ENCODE data around the gene FREM2.
A peak's percentile ranks its signal among the peaks of the same experiment; 100 is the strongest.

FREM2 gene

DNA sequence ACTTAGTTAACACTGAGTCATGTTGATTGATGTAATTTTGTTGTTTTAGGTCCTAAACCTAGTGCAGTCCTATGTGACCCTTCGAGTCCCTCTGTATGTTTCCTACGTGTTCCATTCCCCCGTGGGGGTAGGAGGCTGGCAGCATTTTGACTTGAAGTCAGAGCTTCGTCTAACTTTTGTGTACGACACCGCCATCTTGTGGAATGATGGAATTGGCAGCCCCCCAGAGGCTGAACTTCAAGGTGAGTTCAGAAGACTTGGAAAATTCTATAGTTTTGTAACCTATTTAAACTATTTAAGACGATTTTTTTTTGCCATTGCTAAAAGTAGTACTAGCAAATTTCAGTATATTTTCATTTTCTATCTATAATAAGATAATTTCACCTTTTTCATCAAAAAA lies 185.8 kb downstream of the FREM2 start:
- ChIA-PET CTCF (interaction anchor here (0.8 kb wide), 1 partner anchor 11 kb away, joined by 3 read pairs; no protein-coding TSS in a partner anchor), POLR2A (no interaction called here)
- TF ChIP-seq, protein P1, sequence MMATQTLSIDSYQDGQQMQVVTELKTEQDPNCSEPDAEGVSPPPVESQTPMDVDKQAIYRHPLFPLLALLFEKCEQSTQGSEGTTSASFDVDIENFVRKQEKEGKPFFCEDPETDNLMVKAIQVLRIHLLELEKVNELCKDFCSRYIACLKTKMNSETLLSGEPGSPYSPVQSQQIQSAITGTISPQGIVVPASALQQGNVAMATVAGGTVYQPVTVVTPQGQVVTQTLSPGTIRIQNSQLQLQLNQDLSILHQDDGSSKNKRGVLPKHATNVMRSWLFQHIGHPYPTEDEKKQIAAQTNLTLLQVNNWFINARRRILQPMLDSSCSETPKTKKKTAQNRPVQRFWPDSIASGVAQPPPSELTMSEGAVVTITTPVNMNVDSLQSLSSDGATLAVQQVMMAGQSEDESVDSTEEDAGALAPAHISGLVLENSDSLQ (IDR thresholded peaks at IDR 0.05) = no peak
- no peak for TF ChIP-seq ELF4 (IDR thresholded peaks at IDR 0.05)
- TF ChIP-seq LEF1 (IDR thresholded peaks at IDR 0.05; ENCODE audit: borderline replicate concordance) = no peak
- TF ChIP-seq L3MBTL2 (conservative IDR thresholded peaks at IDR 0.05) = no peak
- no peak for TF ChIP-seq FOXK2 (IDR thresholded peaks at IDR 0.05)
- no peak for TF ChIP-seq BHLHE40 (IDR thresholded peaks at IDR 0.05; ENCODE audit: borderline replicate concordance)
- no peak for TF ChIP-seq ZNF384 (IDR thresholded peaks at IDR 0.05)
- DNase-seq (ENCODE audit: extremely low spot score) = peak; percentile 48

DNA sequence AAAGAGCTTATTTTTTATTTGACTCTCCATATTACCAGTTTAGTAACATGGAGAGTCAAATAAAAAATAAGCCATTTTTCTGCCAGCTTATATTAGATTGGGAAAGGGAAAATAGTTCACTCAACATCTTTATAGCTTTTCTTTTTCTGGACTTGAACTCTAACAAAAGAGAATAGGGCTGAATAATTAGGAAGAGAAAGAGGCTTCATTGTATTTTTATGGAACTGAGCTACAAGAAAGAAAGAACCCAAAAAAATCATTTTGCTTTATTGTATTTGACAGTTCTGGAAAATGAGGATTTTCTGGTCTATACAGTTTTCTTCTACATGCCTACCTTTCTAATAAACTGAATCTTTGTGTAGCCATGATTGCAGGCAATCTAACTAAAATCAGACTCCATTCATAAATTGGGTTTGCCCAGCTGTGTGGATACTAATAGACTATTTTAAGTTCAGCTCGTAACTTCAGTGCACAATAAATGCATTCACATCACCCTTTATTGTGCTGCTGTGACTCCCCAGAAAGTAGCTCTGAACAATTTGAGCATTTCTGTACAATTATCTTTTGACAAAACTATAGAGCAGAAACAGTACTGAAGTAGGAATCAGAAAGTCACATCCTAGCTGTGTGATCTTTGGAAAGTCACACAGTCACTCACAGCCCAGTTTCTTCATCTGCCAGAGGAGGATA lies 188.5 kb downstream of the FREM2 start:
- no peak for DNase-seq (ENCODE audit: extremely low spot score)
- ChIA-PET POLR2A (no interaction called here), CTCF (interaction anchor here (0.8 kb wide), 1 partner anchor 41 kb away, joined by 3 read pairs; no protein-coding TSS in a partner anchor)
- TF ChIP-seq BHLHE40 (IDR thresholded peaks at IDR 0.05; ENCODE audit: borderline replicate concordance) (no peak), HDGF (IDR thresholded peaks at IDR 0.05; ENCODE audit: borderline replicate concordance) (no peak), SP1 (IDR thresholded peaks at IDR 0.05) (no peak), NFRKB (IDR thresholded peaks at IDR 0.05) (no peak), FOXK2 (IDR thresholded peaks at IDR 0.05) (no peak), FOXM1 (IDR thresholded peaks at IDR 0.05; ENCODE audit: borderline replicate concordance) (no peak), ARNT (IDR thresholded peaks at IDR 0.05) (no peak), FOXA1 (IDR thresholded peaks at IDR 0.05) (no peak), LEF1 (IDR thresholded peaks at IDR 0.05; ENCODE audit: borderline replicate concordance) (no peak), SUZ12 (IDR thresholded peaks at IDR 0.05) (no peak)

DNA sequence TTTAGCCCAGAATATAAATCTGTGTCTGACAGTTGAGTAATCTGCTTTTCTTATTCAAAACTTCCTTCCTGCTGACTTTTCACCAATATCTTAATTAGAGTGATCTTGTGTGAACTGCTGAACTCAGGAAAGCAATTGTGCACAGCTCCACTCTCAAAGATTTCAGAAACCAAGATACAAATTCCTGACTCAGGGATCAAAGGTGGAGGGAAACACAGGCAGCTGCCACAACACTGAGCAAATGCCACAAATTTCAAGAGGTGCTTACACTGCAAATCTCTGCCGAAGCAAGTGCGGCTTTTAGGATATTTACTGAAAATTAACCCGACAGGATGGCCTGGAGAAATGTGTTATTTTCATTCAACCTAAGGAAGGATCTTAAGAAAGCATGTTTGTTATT lies 192.4 kb downstream of the FREM2 start:
- CTCF ChIA-PET = no interaction called here
- no peak for DNase-seq (ENCODE audit: extremely low spot score)
- POLR2A ChIA-PET = no interaction called here

DNA sequence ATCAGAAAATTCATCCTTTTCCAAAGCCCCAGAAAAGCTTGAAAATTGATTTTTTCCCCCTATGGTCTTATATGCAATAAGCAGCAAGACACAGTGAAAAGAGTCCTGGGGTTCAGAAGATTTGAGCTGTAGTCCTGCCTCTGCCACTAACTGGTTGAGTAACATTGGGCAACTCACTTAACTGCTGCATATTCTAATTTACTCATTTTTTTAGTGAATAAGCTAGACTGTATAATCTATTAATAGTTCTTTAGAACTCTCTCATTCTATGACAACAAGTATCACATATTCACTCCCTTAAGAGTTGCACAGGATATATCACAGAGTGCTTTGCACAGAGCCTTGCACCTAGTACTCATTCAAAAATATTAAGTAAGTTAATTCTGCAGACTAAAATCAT lies 192.9 kb downstream of the FREM2 start:
- ChIA-PET POLR2A (no interaction called here), CTCF (no interaction called here)
- DNase-seq (ENCODE audit: extremely low spot score) = no peak
- no peak for TF ChIP-seq SP1 (IDR thresholded peaks at IDR 0.05)
- TF ChIP-seq FOXM1 (IDR thresholded peaks at IDR 0.05; ENCODE audit: borderline replicate concordance) = no peak
- TF ChIP-seq, protein P1 (IDR thresholded peaks at IDR 0.05) = no peak
- no peak for TF ChIP-seq HDGF (IDR thresholded peaks at IDR 0.05; ENCODE audit: borderline replicate concordance)
- no peak for TF ChIP-seq ARNT (IDR thresholded peaks at IDR 0.05)
- no peak for TF ChIP-seq BHLHE40 (IDR thresholded peaks at IDR 0.05; ENCODE audit: borderline replicate concordance)
- no peak for TF ChIP-seq LEF1 (IDR thresholded peaks at IDR 0.05; ENCODE audit: borderline replicate concordance)
- TF ChIP-seq ZNF384 (IDR thresholded peaks at IDR 0.05) = no peak
- no peak for TF ChIP-seq ELF4 (IDR thresholded peaks at IDR 0.05)
- TF ChIP-seq L3MBTL2 (conservative IDR thresholded peaks at IDR 0.05) = no peak
- no peak for TF ChIP-seq SUZ12 (IDR thresholded peaks at IDR 0.05)
- TF ChIP-seq FOXA1 (IDR thresholded peaks at IDR 0.05) = no peak
- no peak for TF ChIP-seq TARDBP (IDR thresholded peaks at IDR 0.05)
- no peak for TF ChIP-seq FOXK2 (IDR thresholded peaks at IDR 0.05)
- no peak for TF ChIP-seq NFRKB (IDR thresholded peaks at IDR 0.05)
- no peak for TF ChIP-seq CTBP1 (IDR thresholded peaks at IDR 0.05; ENCODE audit: borderline replicate concordance)

More for the DNA sequence above, 192.4 kb downstream of the FREM2 start:
- no peak for TF ChIP-seq NFRKB (IDR thresholded peaks at IDR 0.05)
- TF ChIP-seq ELF4 (IDR thresholded peaks at IDR 0.05) = no peak
- TF ChIP-seq FOXA1 (IDR thresholded peaks at IDR 0.05) = no peak
- TF ChIP-seq LEF1 (IDR thresholded peaks at IDR 0.05; ENCODE audit: borderline replicate concordance) = no peak
- TF ChIP-seq TARDBP (IDR thresholded peaks at IDR 0.05) = no peak
- TF ChIP-seq ARNT (IDR thresholded peaks at IDR 0.05) = no peak
- no peak for TF ChIP-seq BHLHE40 (IDR thresholded peaks at IDR 0.05; ENCODE audit: borderline replicate concordance)
- TF ChIP-seq L3MBTL2 (conservative IDR thresholded peaks at IDR 0.05) = no peak
- TF ChIP-seq SP1 (IDR thresholded peaks at IDR 0.05) = no peak
- TF ChIP-seq ZNF384 (IDR thresholded peaks at IDR 0.05) = no peak
- no peak for TF ChIP-seq FOXM1 (IDR thresholded peaks at IDR 0.05; ENCODE audit: borderline replicate concordance)
- TF ChIP-seq FOXK2 (IDR thresholded peaks at IDR 0.05) = no peak
- TF ChIP-seq, protein P1 (IDR thresholded peaks at IDR 0.05) = no peak
- TF ChIP-seq SUZ12 (IDR thresholded peaks at IDR 0.05) = no peak
- TF ChIP-seq HDGF (IDR thresholded peaks at IDR 0.05; ENCODE audit: borderline replicate concordance) = no peak
- no peak for TF ChIP-seq CTBP1 (IDR thresholded peaks at IDR 0.05; ENCODE audit: borderline replicate concordance)

DNA sequence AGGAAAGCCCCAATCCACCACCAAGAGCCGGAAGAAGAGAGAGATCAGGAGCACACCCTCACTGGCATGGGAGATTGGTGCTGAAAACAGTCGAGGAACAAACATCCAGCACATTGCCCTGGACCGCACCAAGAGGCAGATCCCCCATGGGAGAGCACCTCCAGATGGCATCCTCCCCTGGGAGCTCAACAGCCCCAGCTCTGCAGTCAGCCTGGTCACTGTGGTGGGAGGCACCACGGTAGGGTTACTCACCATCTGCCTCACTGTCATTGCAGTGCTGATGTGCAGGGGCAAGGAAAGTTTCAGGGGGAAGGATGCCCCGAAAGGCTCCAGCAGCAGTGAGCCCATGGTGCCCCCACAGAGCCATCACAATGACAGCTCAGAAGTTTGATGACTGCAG lies 193.5 kb downstream of the FREM2 start:
- POLR2A ChIA-PET = no interaction called here
- no peak for TF ChIP-seq FOXA1 (IDR thresholded peaks at IDR 0.05)
- TF ChIP-seq L3MBTL2 (conservative IDR thresholded peaks at IDR 0.05) = no peak
- TF ChIP-seq FOXK2 (IDR thresholded peaks at IDR 0.05) = no peak
- no peak for TF ChIP-seq ELF4 (IDR thresholded peaks at IDR 0.05)
- no peak for TF ChIP-seq FOXM1 (IDR thresholded peaks at IDR 0.05; ENCODE audit: borderline replicate concordance)
- TF ChIP-seq, protein P1 (IDR thresholded peaks at IDR 0.05) = no peak
- no peak for TF ChIP-seq TARDBP (IDR thresholded peaks at IDR 0.05)
- TF ChIP-seq NFRKB (IDR thresholded peaks at IDR 0.05) = no peak
- TF ChIP-seq LEF1 (IDR thresholded peaks at IDR 0.05; ENCODE audit: borderline replicate concordance) = no peak
- no peak for TF ChIP-seq SUZ12 (IDR thresholded peaks at IDR 0.05)
- no peak for TF ChIP-seq BHLHE40 (IDR thresholded peaks at IDR 0.05; ENCODE audit: borderline replicate concordance)
- TF ChIP-seq SP1 (IDR thresholded peaks at IDR 0.05) = no peak
- TF ChIP-seq CTBP1 (IDR thresholded peaks at IDR 0.05; ENCODE audit: borderline replicate concordance) = no peak
- CTCF ChIA-PET = no interaction called here
- DNase-seq (ENCODE audit: extremely low spot score) = no peak
